Ovary (tissue), 3 donors: ENCODE data around the gene FAM237B.

Source experiments
- CTCF ChIP-seq, 3 donors: fragments of 450-650 bp in 2 of 3; fragments of 200-600 bp in 1 of 3; IDR thresholded peaks; one replicate each; pipeline versions ENCODE4 v1.5.1 to v1.8.0; 2016 to 2022; ENCODE audit warnings: antibody characterized with exemption in 3 of 3, mild to moderate bottlenecking in 1 of 3
- POLR2A ChIP-seq: fragments of 450-650 bp; IDR thresholded peaks from one replicate; pipeline ENCODE4 v1.6.1; 2017; ENCODE audit warnings: antibody characterized with exemption, mild to moderate bottlenecking, moderate library complexity
- donor health status: DM: no; HTN: no; CAD: no.

- no peak for TF ChIP-seq CTCF (IDR thresholded peaks at IDR 0.05)
- no peak for TF ChIP-seq POLR2A
Measured at GRCh38 chr7:90351987-90352386, 30.9 kb upstream of the FAM237B start.
